HG03469 (cell line): Measurements from ENCODE around the gene NGFR.
"Not testable (repeated sequence)": the region's sequence is repeated elsewhere in the genome, so short reads cannot be mapped to it uniquely, and the experiment has no call there.

Experiments
- ATAC-seq: cut with Tn5 transposase; IDR thresholded peaks from one replicate; pipeline ENCODE4 v1.9.1; 2021; ENCODE audit warnings: mild to moderate bottlenecking, moderate library complexity, moderate number of reproducible peaks; ENCODE audit not compliant: unreplicated experiment

Gene NGFR

GRCh38 chr17:49496183-49496866 lies 1.2 kb downstream of the NGFR start:
- ATAC-seq = no peak

GRCh38 chr17:49496867-49497147 lies 1.7 kb downstream of the NGFR start:
- no peak for ATAC-seq

- no peak for ATAC-seq
These were observed 2.3 kb downstream of the NGFR start for GRCh38 chr17:49497148-49498028.

- no peak for ATAC-seq
These were observed 3.0 kb downstream of the NGFR start for GRCh38 chr17:49498029-49498615.

GRCh38 chr17:49501496-49501895 lies 6.4 kb downstream of the NGFR start:
- ATAC-seq = no peak

- ATAC-seq = no peak
These were observed 7.2 kb downstream of the NGFR start for GRCh38 chr17:49502254-49502653.

GRCh38 chr17:49502680-49503079 lies 7.6 kb downstream of the NGFR start:
- not testable (repeated sequence) for ATAC-seq

- no peak for ATAC-seq
These were observed 9.3 kb downstream of the NGFR start for GRCh38 chr17:49504369-49504768.

GRCh38 chr17:49505854-49506253 lies 10.8 kb downstream of the NGFR start:
- no peak for ATAC-seq

- ATAC-seq = no peak
These were observed 11.2 kb downstream of the NGFR start for GRCh38 chr17:49506282-49506681.

GRCh38 chr17:49508061-49508865 lies 13.2 kb downstream of the NGFR start:
- ATAC-seq = no peak

GRCh38 chr17:49508866-49509587 lies 13.9 kb downstream of the NGFR start:
- ATAC-seq = no peak

GRCh38 chr17:49509588-49509917 lies 14.5 kb downstream of the NGFR start:
- ATAC-seq = no peak

GRCh38 chr17:49510059-49510719 lies 15.1 kb downstream of the NGFR start:
- no peak for ATAC-seq

GRCh38 chr17:49510720-49511110 lies 15.6 kb downstream of the NGFR start:
- no peak for ATAC-seq

- no peak for ATAC-seq
These were observed 16.7 kb downstream of the NGFR start for GRCh38 chr17:49511810-49512209.

GRCh38 chr17:49512296-49513043 lies 17.4 kb downstream of the NGFR start:
- ATAC-seq = no peak

- no peak for ATAC-seq
These were observed 17.9 kb downstream of the NGFR start for GRCh38 chr17:49513044-49513395.

GRCh38 chr17:49513641-49514040 lies 18.5 kb downstream of the NGFR start:
- no peak for ATAC-seq
